ENCODE data around the gene ALDOB. TPM values are rescaled to one million over a fixed set of nuclear protein-coding genes. Genes with fewer than 3 reads are reported as not detected.

The ALDOB gene
- total and polyA plus RNA-seq, 2 of the 8 experiments (the other 6 are each of a cell fraction or from before 2014, with no cell fraction given) = not detected

DNA sequence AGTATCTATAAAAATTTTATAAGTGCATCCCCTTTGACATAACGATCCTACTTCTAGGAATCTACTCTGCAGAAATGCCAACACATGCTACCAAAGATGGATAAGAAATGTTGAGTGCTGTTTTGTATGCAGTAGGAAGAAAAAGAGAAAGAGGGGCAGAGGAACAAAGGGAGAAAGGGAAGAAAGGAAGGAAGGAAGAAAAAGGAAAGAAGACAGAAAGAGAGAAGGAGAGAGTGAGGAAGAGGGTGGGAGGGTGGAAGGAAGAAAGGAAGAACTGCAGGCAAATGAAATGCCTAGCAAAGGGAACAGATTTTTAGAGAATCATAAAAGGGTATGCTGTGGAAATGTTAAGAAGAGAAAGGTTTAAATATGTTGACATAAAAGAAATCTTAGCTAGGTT, 48.5 kb upstream of the ALDOB start:
- Histone ChIP-seq H3K79me2 (ENCODE audit: control insufficient read depth in 1 of 2, insufficient read depth in 2 of 2, low read length in 2 of 2) (peaks cover 0 to 26% of the 10 kb centered on the region in 2 experiments; a peak in 2 of 4 replicates), H3K27ac (ENCODE audit: low read depth, low read length) (no peak overlapping the region), H2BK12ac (ENCODE audit: low read depth, low read length) (no peak overlapping the region), H3K4ac (replicated peaks; ENCODE audit: insufficient read length, low read depth, low read length) (no peak overlapping the region), H4K8ac (ENCODE audit: extremely low read depth, insufficient read depth, low read length) (no peak overlapping the region), H3K27me3 (replicated peaks in 1 of 4; ENCODE audit: control insufficient read depth in 3 of 4, extremely low read depth in 1 of 4, insufficient read depth in 3 of 4, low read length in 3 of 4) (peaks cover 0 to 5% (median 2%) of the 10 kb centered on the region in 4 experiments; a peak in 5 of 7 replicates), H2AK5ac (ENCODE audit: low read depth, low read length) (no peak overlapping the region), H2AFZ (ENCODE audit: low read length) (no peak overlapping the region), H3K4me3 (ENCODE audit: extremely low read depth in 1 of 4, insufficient read depth in 2 of 4, low read depth in 3 of 4, low read length in 4 of 4) (no peak overlapping the region), H3K56ac (replicated peaks; ENCODE audit: insufficient read length, low read depth, low read length) (no peak overlapping the region), H3K9me3 (ENCODE audit: insufficient read depth in 2 of 2, low read depth in 1 of 2, low read length in 1 of 2) (no peaks in the 10 kb centered on the region), H3K9ac (replicated peaks in 1 of 4; ENCODE audit: extremely low read depth in 1 of 4, low read depth in 3 of 4, low read length in 3 of 4) (no peak overlapping the region), H3K79me1 (ENCODE audit: low read depth, low read length) (peaks cover 3% of the 10 kb centered on the region; the same call in 1 of the 2 replicates), H3K23ac (ENCODE audit: insufficient read length) (no peak overlapping the region), H3K14ac (ENCODE audit: insufficient read length) (no peak overlapping the region), H2BK15ac (ENCODE audit: low read length) (no peak overlapping the region), H2BK5ac (ENCODE audit: low read depth, low read length) (no peak overlapping the region), H2BK120ac (replicated peaks; ENCODE audit: low read depth, low read length) (no peak overlapping the region), H4K20me1 (replicated peaks in 1 of 2; ENCODE audit: control insufficient read depth in 1 of 2, insufficient read depth in 2 of 2, low read length in 2 of 2) (no peaks in the 10 kb centered on the region), H3K18ac (ENCODE audit: extremely low read depth, low read length) (no peak overlapping the region), H3K36me3 (ENCODE audit: control insufficient read depth in 2 of 4, insufficient read depth in 4 of 4, low read length in 3 of 4) (no peaks in the 10 kb centered on the region), H4K5ac (ENCODE audit: insufficient read length, low read depth, low read length) (no peak overlapping the region), H2BK20ac (ENCODE audit: low read length) (no peak overlapping the region), H3K4me2 (ENCODE audit: insufficient read depth in 1 of 2, low read depth in 2 of 2, low read length in 2 of 2) (no peak overlapping the region), H3K4me1 (replicated peaks in 1 of 4; ENCODE audit: control insufficient read depth in 3 of 4, insufficient read depth in 4 of 4, low read length in 3 of 4) (peaks cover 5 to 12% (median 9%) of the 10 kb centered on the region in 4 experiments; a peak in 6 of 7 replicates), H3K23me2 (ENCODE audit: low read depth, low read length) (peaks cover 11% of the 10 kb centered on the region), H4K91ac (replicated peaks; ENCODE audit: insufficient read length, low read length) (no peak overlapping the region)
- POLR2A ChIA-PET (ENCODE audit: partially characterized antibody) = interaction anchor here (3.8 kb wide), 1 partner anchor 16 kb away, joined by 21 read pairs; no protein-coding TSS in a partner anchor
- DNase-seq (ENCODE audit: low read depth in 1 of 2, low spot score in 2 of 2) (no peak), FAIRE-seq (no peak)
- WGBS, 2 experiments (ENCODE audit: extremely low coverage in 1 of 2, insufficient coverage in 1 of 2, insufficient read length in 1 of 2, insufficient replicate concordance in 2 of 2, low coverage in 1 of 2, low lambda C conversion rate in 2 of 2, missing lambda C conversion rate in 1 of 2) = 100% methylated on average over 1 of the region's 1 CpG; no CpG with 5 or more reads in 1 of the 2 experiments
- TF ChIP-seq CHD2 (IDR thresholded peaks at IDR 0.05; ENCODE audit: low read length) (no peak), ATF2 (IDR thresholded peaks at IDR 0.05; ENCODE audit: low read length) (no peak), POLR2A (IDR thresholded peaks at IDR 0.05; ENCODE audit: control extremely low read depth in 1 of 2, low read depth in 2 of 2, low read length in 2 of 2) (no peak), SIX5 (IDR thresholded peaks at IDR 0.05; ENCODE audit: low read depth, low read length) (no peak), SP2 (IDR thresholded peaks at IDR 0.05; ENCODE audit: low read length) (no peak), KDM4A (IDR thresholded peaks at IDR 0.05; ENCODE audit: low read depth, low read length, severe bottlenecking) (no peak), ZNF274 (IDR thresholded peaks at IDR 0.05; ENCODE audit: borderline replicate concordance, extremely low read depth, low read length) (no peak), RNF2 (IDR thresholded peaks at IDR 0.05; ENCODE audit: borderline replicate concordance, low read depth, low read length, missing control alignments, poor library complexity, severe bottlenecking) (no peak), RAD21 (IDR thresholded peaks at IDR 0.05 in 1 of 2, conservative IDR thresholded peaks at IDR 0.05 in 1 of 2; ENCODE audit: low read depth in 2 of 2, low read length in 2 of 2) (no peak), EP300 (IDR thresholded peaks at IDR 0.05; ENCODE audit: borderline replicate concordance in 1 of 2, low read depth in 2 of 2, low read length in 2 of 2) (no peak)
- CTCF ChIA-PET (ENCODE audit: partially characterized antibody) = interaction anchor here (1.1 to 9.1 kb wide), 5 partner anchors 10 to 45 kb away, joined by 3 to 78 read pairs (median 40); no protein-coding TSS in a partner anchor
